Measurements from ENCODE around the gene CLK3. TPM values are rescaled to one million over a fixed set of nuclear protein-coding genes. Genes with fewer than 3 reads are reported as not detected.
"Not testable (repeated sequence)": the region's sequence is repeated elsewhere in the genome, so short reads cannot be mapped to it uniquely, and the experiment has no call there.

The CLK3 gene
- total RNA-seq, 4 donors from 2014 or later: 93.1 to 244 (median 115) TPM

- no peak overlapping the region for H3K4me3 ChIP-seq
- 77% methylated on average over 3 of the region's 3 CpGs for WGBS
- H3K36me3 ChIP-seq: peaks cover 4% of the 10 kb centered on the region
- H3K27me3 ChIP-seq: no peaks in the 10 kb centered on the region
- H3K27ac ChIP-seq: peak overlapping the region; percentile 28
- TF ChIP-seq POLR2A (IDR thresholded peaks at IDR 0.05): no peak
- TF ChIP-seq, protein P1, sequence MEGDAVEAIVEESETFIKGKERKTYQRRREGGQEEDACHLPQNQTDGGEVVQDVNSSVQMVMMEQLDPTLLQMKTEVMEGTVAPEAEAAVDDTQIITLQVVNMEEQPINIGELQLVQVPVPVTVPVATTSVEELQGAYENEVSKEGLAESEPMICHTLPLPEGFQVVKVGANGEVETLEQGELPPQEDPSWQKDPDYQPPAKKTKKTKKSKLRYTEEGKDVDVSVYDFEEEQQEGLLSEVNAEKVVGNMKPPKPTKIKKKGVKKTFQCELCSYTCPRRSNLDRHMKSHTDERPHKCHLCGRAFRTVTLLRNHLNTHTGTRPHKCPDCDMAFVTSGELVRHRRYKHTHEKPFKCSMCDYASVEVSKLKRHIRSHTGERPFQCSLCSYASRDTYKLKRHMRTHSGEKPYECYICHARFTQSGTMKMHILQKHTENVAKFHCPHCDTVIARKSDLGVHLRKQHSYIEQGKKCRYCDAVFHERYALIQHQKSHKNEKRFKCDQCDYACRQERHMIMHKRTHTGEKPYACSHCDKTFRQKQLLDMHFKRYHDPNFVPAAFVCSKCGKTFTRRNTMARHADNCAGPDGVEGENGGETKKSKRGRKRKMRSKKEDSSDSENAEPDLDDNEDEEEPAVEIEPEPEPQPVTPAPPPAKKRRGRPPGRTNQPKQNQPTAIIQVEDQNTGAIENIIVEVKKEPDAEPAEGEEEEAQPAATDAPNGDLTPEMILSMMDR (IDR thresholded peaks at IDR 0.05): no peak
- TF ChIP-seq EP300 (IDR thresholded peaks at IDR 0.05): no peak
- TF ChIP-seq POLR2AphosphoS5 (IDR thresholded peaks at IDR 0.05): peak in 1 of 3 donors; percentile 6
- H3K9me3 ChIP-seq: no peaks in the 10 kb centered on the region
- no peak for DNase-seq (ENCODE audit: low spot score in 2 of 2)
- peaks cover 34% of the 10 kb centered on the region for H3K4me1 ChIP-seq
These were observed 35.7 kb downstream of the CLK3 start for GRCh38 chr15:74651242-74651741.

GRCh38 chr15:74653426-74654102, 37.9 kb downstream of the CLK3 start:
- no peak overlapping the region for H3K4me3 ChIP-seq
- peak overlapping the region; percentile 68 for H3K27ac ChIP-seq
- TF ChIP-seq EP300 (IDR thresholded peaks at IDR 0.05): no peak
- TF ChIP-seq POLR2AphosphoS5 (IDR thresholded peaks at IDR 0.05): peak in 2 of 3 donors; percentile 42 to 61
- peaks cover 4% of the 10 kb centered on the region for H3K36me3 ChIP-seq
- no peaks in the 10 kb centered on the region for H3K27me3 ChIP-seq
- peaks cover 32% of the 10 kb centered on the region for H3K4me1 ChIP-seq
- DNase-seq (ENCODE audit: low spot score in 2 of 2): peak; percentile 83 to 88
- no peaks in the 10 kb centered on the region for H3K9me3 ChIP-seq
- 66% methylated on average over 7 of the region's 7 CpGs for WGBS

- Histone ChIP-seq H3K36me3 (peaks cover 4% of the 10 kb centered on the region), H3K27me3 (no peaks in the 10 kb centered on the region), H3K4me3 (no peak overlapping the region), H3K9me3 (no peaks in the 10 kb centered on the region), H3K4me1 (peaks cover 32% of the 10 kb centered on the region), H3K27ac (no peak overlapping the region)
- no peak for DNase-seq (ENCODE audit: low spot score in 2 of 2)
- TF ChIP-seq, protein P1 (IDR thresholded peaks at IDR 0.05): no peak
- TF ChIP-seq POLR2A (IDR thresholded peaks at IDR 0.05) (no peak), POLR2AphosphoS5 (IDR thresholded peaks at IDR 0.05) (no peak), EP300 (IDR thresholded peaks at IDR 0.05) (no peak)
- WGBS: 84% methylated on average over 7 of the region's 7 CpGs
These were observed 39.8 kb downstream of the CLK3 start for GRCh38 chr15:74655424-74655823.

- Histone ChIP-seq H3K4me1 (peaks cover 32% of the 10 kb centered on the region), H3K36me3 (peaks cover 4% of the 10 kb centered on the region), H3K27ac (no peak overlapping the region), H3K4me3 (no peak overlapping the region), H3K27me3 (no peaks in the 10 kb centered on the region), H3K9me3 (no peaks in the 10 kb centered on the region)
- 99% methylated on average over 6 of the region's 6 CpGs for WGBS
- TF ChIP-seq EP300 (IDR thresholded peaks at IDR 0.05): no peak
- TF ChIP-seq POLR2AphosphoS5 (IDR thresholded peaks at IDR 0.05): no peak
- no peak for TF ChIP-seq POLR2A (IDR thresholded peaks at IDR 0.05)
- TF ChIP-seq, protein P1 (IDR thresholded peaks at IDR 0.05): no peak
- DNase-seq (ENCODE audit: low spot score in 2 of 2): no peak
These were observed 41.4 kb downstream of the CLK3 start for GRCh38 chr15:74656935-74657535.

GRCh38 chr15:74657846-74658245, 42.2 kb downstream of the CLK3 start:
- Histone ChIP-seq H3K27me3 (no peaks in the 10 kb centered on the region), H3K4me3 (no peak overlapping the region), H3K27ac (no peak overlapping the region), H3K4me1 (peaks cover 29% of the 10 kb centered on the region), H3K36me3 (peaks cover 4% of the 10 kb centered on the region), H3K9me3 (no peaks in the 10 kb centered on the region)
- no peak for DNase-seq (ENCODE audit: low spot score in 2 of 2)
- TF ChIP-seq EP300 (IDR thresholded peaks at IDR 0.05) (no peak), POLR2AphosphoS5 (IDR thresholded peaks at IDR 0.05) (no peak), POLR2A (IDR thresholded peaks at IDR 0.05) (no peak)
- TF ChIP-seq, protein P1 (IDR thresholded peaks at IDR 0.05): no peak
- WGBS: 87% methylated on average over 3 of the region's 3 CpGs

DNA sequence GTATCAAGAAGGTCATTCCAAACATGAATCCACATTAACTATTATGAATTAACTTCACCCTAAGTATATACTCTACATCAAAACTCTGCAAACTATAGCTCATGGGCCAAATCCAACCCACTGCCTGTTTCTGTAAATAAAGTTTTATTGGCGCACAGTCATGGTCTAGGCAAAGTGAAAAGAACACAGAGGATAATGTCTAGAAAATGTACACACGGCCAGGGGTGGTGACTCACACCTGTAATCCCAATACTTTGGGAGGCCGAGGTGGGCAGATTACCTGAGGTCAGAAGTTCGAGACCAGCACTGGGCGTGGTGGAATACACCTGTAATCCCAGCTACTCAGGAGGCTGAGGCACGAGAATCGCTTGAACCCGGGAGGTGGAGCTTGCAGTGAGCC, 45.6 kb downstream of the CLK3 start:
- DNase-seq (ENCODE audit: low spot score in 2 of 2); H3K4me3 ChIP-seq; H3K27ac ChIP-seq; H3K27me3 ChIP-seq; H3K36me3 ChIP-seq; H3K9me3 ChIP-seq: not testable (repeated sequence)
- peaks cover 14% of the 10 kb centered on the region for H3K4me1 ChIP-seq
- 95% methylated on average over 8 of the region's 8 CpGs for WGBS
